ENCODE results near the gene PIM3.

GRCh38 chr22:50007057-50007511, 46.5 kb downstream of the PIM3 start:
- TF ChIP-seq CTCF (IDR thresholded peaks at IDR 0.05) (no peak), ZFX (IDR thresholded peaks at IDR 0.05; ENCODE audit: borderline replicate concordance) (no peak)
